B cell (primary cell): ENCODE measurements around the gene RNF187. TPM values are rescaled to one million over a fixed set of nuclear protein-coding genes. Genes with fewer than 3 reads are reported as not detected.

ENCODE experiments used
- ATAC-seq: fragments of 200-7000 bp; cut with Tn5 transposase; one replicate; pipeline ENCODE4 v1.10.0; 2021; ENCODE audit warnings: low read depth, mild to moderate bottlenecking, moderate number of reproducible peaks, moderate library complexity
- CTCF ChIA-PET: fragments of 350-600 bp; sonication (Branson Sonifier 250); formaldehyde crosslinking; loops from one replicate; lab custom pipeline; 2021; ENCODE audit warnings: antibody characterized with exemption, inconsistent platforms; lab: Charles Lee
- POLR2A ChIA-PET: fragments of 350-600 bp; sonication (Branson Sonifier 250); formaldehyde crosslinking; loops from one replicate; lab custom pipeline; 2021; ENCODE audit warnings: antibody characterized with exemption; lab: Charles Lee
- DNase-seq: peaks from one replicate; pipeline ENCODE4 v3.0.0; 2013
- H2AFZ ChIP-seq: 2 replicates; pipeline ENCODE4 v1.6.1; 2012; ENCODE audit warnings: mild to moderate bottlenecking, low read depth, low read length; ENCODE audit not compliant: insufficient read depth, poor library complexity, severe bottlenecking
- H3K27ac ChIP-seq, 2 donors: 1 replicate in 1 of 2; 2 replicates in 1 of 2; pipeline ENCODE4 v1.5.1; 2012 to 2013; ENCODE audit warnings: low read length in 2 of 2, mild to moderate bottlenecking in 2 of 2, moderate library complexity in 1 of 2
- H3K27me3 ChIP-seq, 4 experiments: fragments of 200-600 bp in 1 of 4; sonication (generic) in 1 of 4; replicated peaks in 1 of 4; 1 replicate in 2 of 4; 2 replicates in 2 of 4; pipeline versions ENCODE4 v1.6.1 to v1.7.0; 2013 to 2016; ENCODE audit warnings: low read length in 3 of 4, mild to moderate bottlenecking in 2 of 4, mixed read lengths in 1 of 4, moderate library complexity in 1 of 4; ENCODE audit not compliant: insufficient read depth in 4 of 4, control insufficient read depth in 3 of 4; ENCODE audit errors: control extremely low read depth in 1 of 4
- H3K36me3 ChIP-seq, 2 experiments: replicated peaks in 1 of 2; 1 replicate in 1 of 2; 2 replicates in 1 of 2; pipeline versions ENCODE4 v1.6.1 to v1.7.1; 2013; ENCODE audit warnings: low read length in 1 of 2; ENCODE audit not compliant: insufficient read depth in 2 of 2, control insufficient read depth in 1 of 2; ENCODE audit errors: control extremely low read depth in 1 of 2, extremely low read depth in 1 of 2
- H3K4me1 ChIP-seq, 2 donors: fragments of 200-600 bp in 1 of 2; sonication (generic) in 1 of 2; 1 replicate in 1 of 2; 2 replicates in 1 of 2; pipeline versions ENCODE4 v1.5.1 to v1.6.1; 2013 to 2017; ENCODE audit warnings: low read length in 2 of 2; ENCODE audit not compliant: control insufficient read depth in 2 of 2, insufficient read depth in 2 of 2
- H3K4me2 ChIP-seq: replicated peaks from 2 replicates; pipeline ENCODE3; 2012; ENCODE audit warnings: mild to moderate bottlenecking, low read depth, low read length; ENCODE audit not compliant: poor library complexity, severe bottlenecking
- H3K4me3 ChIP-seq, 5 experiments: fragments of 200-600 bp in 1 of 5; sonication (generic) in 1 of 5; 1 replicate in 3 of 5; 2 replicates in 2 of 5; pipeline versions ENCODE4 v1.5.1 to v1.7.0; 2011 to 2016; ENCODE audit warnings: low read length in 4 of 5, mild to moderate bottlenecking in 4 of 5, low read depth in 2 of 5, control low read depth in 1 of 5, moderate library complexity in 1 of 5; ENCODE audit not compliant: insufficient read depth in 1 of 5; ENCODE audit errors: control extremely low read depth in 1 of 5, extremely low read depth in 1 of 5
- H3K79me2 ChIP-seq: fragments of 200-600 bp; sonication (generic); one replicate; pipeline ENCODE4 v1.6.0; 2016; ENCODE audit warnings: low read length; ENCODE audit not compliant: control insufficient read depth, insufficient read depth
- H3K9ac ChIP-seq: fragments of 200-600 bp; sonication (generic); 2 replicates; pipeline ENCODE4 v1.6.1; 2017; ENCODE audit warnings: mild to moderate bottlenecking, low read length, moderate library complexity
- H3K9me3 ChIP-seq, 3 donors: one replicate each; pipeline versions ENCODE4 v1.6.1 to v1.7.1; 2013; ENCODE audit warnings: low read length in 2 of 3; ENCODE audit not compliant: control insufficient read depth in 2 of 3, insufficient read depth in 1 of 3; ENCODE audit errors: control extremely low read depth in 1 of 3
- H4K20me1 ChIP-seq: 2 replicates; pipeline ENCODE4 v1.6.0; 2012; ENCODE audit warnings: mild to moderate bottlenecking, low read length; ENCODE audit not compliant: insufficient read depth, control insufficient read depth, poor library complexity, severe bottlenecking
- H3K27ac Mint-ChIP-seq: one replicate; pipeline ENCODE4 v1.8.0; 2021; ENCODE audit warnings: mixed read lengths
- H3K27me3 Mint-ChIP-seq: one replicate; pipeline ENCODE4 v1.8.0; 2021; ENCODE audit warnings: mixed read lengths
- H3K4me1 Mint-ChIP-seq: one replicate; pipeline ENCODE4 v1.8.0; 2021; ENCODE audit warnings: mixed read lengths
- H3K4me3 Mint-ChIP-seq: one replicate; pipeline ENCODE4 v1.8.0; 2021; ENCODE audit warnings: mixed read lengths
- H3K9me3 Mint-ChIP-seq: one replicate; pipeline ENCODE4 v1.8.0; 2022; ENCODE audit warnings: mixed read lengths; ENCODE audit not compliant: insufficient read depth
- CTCF ChIP-seq: fragments of 200-600 bp; IDR thresholded peaks from one replicate; pipeline ENCODE4 v1.8.0; 2022; ENCODE audit warnings: antibody characterized with exemption, mild to moderate bottlenecking
- EZH2 ChIP-seq: IDR thresholded peaks from 2 replicates; pipeline ENCODE4 v1.6.1; 2012; ENCODE audit warnings: borderline replicate concordance, low read depth, mild to moderate bottlenecking, moderate library complexity, low read length; ENCODE audit not compliant: insufficient read depth, poor library complexity, severe bottlenecking
- WGBS: methylation state at CpG from one replicate; pipeline ENCODE4 v1.1.5; 2013; ENCODE audit warnings: missing lambda C conversion rate; ENCODE audit not compliant: insufficient coverage; 5-methylcytosine and 5-hydroxymethylcytosine counted together
- intact Hi-C: fragments of 100-400 bp; cut with micrococcal nuclease; formaldehyde crosslinking; loops from one replicate; pipeline ENCODE4 v1.10.0; 2022
- polyA plus RNA-seq: library from polyadenylated mRNA; depleted of rRNA; stranded (reverse); fragments of >200 nt; gene quantifications from 2 replicates; pipeline ENCODE4 v1.2.3, GENCODE V29; 2012
- total RNA-seq, 2 donors: library from RNA; stranded (reverse); fragments of 120-200 nt in 1 of 2; gene quantifications; 1 replicate in 1 of 2; 2 replicates in 1 of 2; pipeline versions ENCODE4 v1.2.3 to v1.2.4, GENCODE V29; 2013 to 2022

RNF187 gene
- total and polyA plus RNA-seq, 2 donors (not counting 1 experiment from before 2014, with no cell fraction given) = 25.5 to 67.3 TPM

- H3K27me3 ChIP-seq = peaks cover 0 to 3% (median 0%) of the 10 kb centered on the region in 4 experiments
- ATAC-seq (no peak), DNase-seq (no peak)
- Mint-ChIP-seq H3K4me3 (no peak overlapping the region), H3K9me3 (no peaks in the 10 kb centered on the region), H3K4me1 (no peaks in the 10 kb centered on the region), H3K27me3 (peaks cover 24% of the 10 kb centered on the region), H3K27ac (no peak overlapping the region)
- no peaks in the 10 kb centered on the region for H3K79me2 ChIP-seq
- no peak overlapping the region for H3K4me3 ChIP-seq
- 95% methylated on average over 8 of the region's 9 CpGs for WGBS
- TF ChIP-seq EZH2 = no peak
- no peak for TF ChIP-seq CTCF
- intact Hi-C loops = no loop called here
- H2AFZ ChIP-seq = no peak overlapping the region
- no peak overlapping the region for H3K9ac ChIP-seq
- ChIA-PET POLR2A (no interaction called here), CTCF (interaction anchor here (0.6 kb wide), 1 partner anchor 27 kb away, joined by 3 read pairs; no protein-coding TSS in a partner anchor)
- no peaks in the 10 kb centered on the region for H3K9me3 ChIP-seq
- no peak overlapping the region for H3K4me2 ChIP-seq
- no peaks in the 10 kb centered on the region for H3K4me1 ChIP-seq
- no peaks in the 10 kb centered on the region for H4K20me1 ChIP-seq
- H3K36me3 ChIP-seq = no peaks in the 10 kb centered on the region
- no peak overlapping the region for H3K27ac ChIP-seq
Observed at GRCh38 chr1:228507961-228508652, 20.9 kb downstream of the RNF187 start.

- H3K4me3 ChIP-seq = no peak overlapping the region
- H2AFZ ChIP-seq = no peak overlapping the region
- no peak for TF ChIP-seq CTCF
- no peak for TF ChIP-seq EZH2
- no peaks in the 10 kb centered on the region for H3K9me3 ChIP-seq
- Mint-ChIP-seq H3K27me3 (peaks cover 24% of the 10 kb centered on the region), H3K27ac (no peak overlapping the region), H3K4me3 (no peak overlapping the region), H3K4me1 (no peaks in the 10 kb centered on the region), H3K9me3 (no peaks in the 10 kb centered on the region)
- DNase-seq (no peak), ATAC-seq (no peak)
- peaks cover 0 to 3% (median 0%) of the 10 kb centered on the region in 4 experiments for H3K27me3 ChIP-seq
- no peak overlapping the region for H3K4me2 ChIP-seq
- intact Hi-C loops = no loop called here
- H3K27ac ChIP-seq = no peak overlapping the region
- no peaks in the 10 kb centered on the region for H4K20me1 ChIP-seq
- 84% methylated on average over 5 of the region's 6 CpGs for WGBS
- ChIA-PET CTCF (interaction anchor here (1.3 kb wide), 1 partner anchor 8 kb away, joined by 9 read pairs; no protein-coding TSS in a partner anchor), POLR2A (no interaction called here)
- H3K79me2 ChIP-seq = no peaks in the 10 kb centered on the region
- no peak overlapping the region for H3K9ac ChIP-seq
- H3K36me3 ChIP-seq = no peaks in the 10 kb centered on the region
- H3K4me1 ChIP-seq = no peaks in the 10 kb centered on the region
Observed at GRCh38 chr1:228508840-228509415, 21.7 kb downstream of the RNF187 start.
